Fibroblast of lung (primary cell): ENCODE results near the gene GPR84.

Source experiments
- EZH2 ChIP-seq: IDR thresholded peaks from 2 replicates; pipeline ENCODE4 v1.5.1; 2012; ENCODE audit warnings: low read length, control low read depth, mild to moderate bottlenecking; ENCODE audit errors: missing control alignments
- TF ChIP-seq, protein P1 (sequence below), 2 donors: IDR thresholded peaks in 1 of 2; conservative IDR thresholded peaks in 1 of 2; 1 replicate in 1 of 2; 2 replicates in 1 of 2; pipeline ENCODE4 v1.5.1; 2011 to 2012; ENCODE audit warnings: low read length in 2 of 2, control low read depth in 1 of 2, inconsistent platforms in 1 of 2, low read depth in 1 of 2, mild to moderate bottlenecking in 1 of 2

DNA sequence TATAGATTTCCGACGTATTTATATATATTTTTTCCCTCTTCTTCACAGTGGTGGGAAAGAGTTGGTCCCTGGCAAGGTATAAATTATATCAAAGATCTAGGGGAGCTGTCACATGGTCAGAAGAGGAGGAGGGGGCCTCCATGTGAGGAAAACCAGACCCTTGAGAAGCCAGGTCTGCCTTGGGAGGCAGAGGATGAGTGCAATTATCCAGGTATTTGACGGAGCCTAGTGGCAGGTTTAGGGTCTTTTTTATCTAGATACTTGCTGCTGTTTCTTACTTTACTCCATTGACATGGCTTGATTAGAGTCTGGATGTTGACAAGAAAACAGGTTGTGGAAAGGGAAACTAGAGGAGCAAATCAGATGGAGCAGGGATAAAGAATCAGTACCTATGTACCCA is 33.8 kb downstream of the GPR84 start:
- TF ChIP-seq EZH2: no peak
- TF ChIP-seq, protein P1, sequence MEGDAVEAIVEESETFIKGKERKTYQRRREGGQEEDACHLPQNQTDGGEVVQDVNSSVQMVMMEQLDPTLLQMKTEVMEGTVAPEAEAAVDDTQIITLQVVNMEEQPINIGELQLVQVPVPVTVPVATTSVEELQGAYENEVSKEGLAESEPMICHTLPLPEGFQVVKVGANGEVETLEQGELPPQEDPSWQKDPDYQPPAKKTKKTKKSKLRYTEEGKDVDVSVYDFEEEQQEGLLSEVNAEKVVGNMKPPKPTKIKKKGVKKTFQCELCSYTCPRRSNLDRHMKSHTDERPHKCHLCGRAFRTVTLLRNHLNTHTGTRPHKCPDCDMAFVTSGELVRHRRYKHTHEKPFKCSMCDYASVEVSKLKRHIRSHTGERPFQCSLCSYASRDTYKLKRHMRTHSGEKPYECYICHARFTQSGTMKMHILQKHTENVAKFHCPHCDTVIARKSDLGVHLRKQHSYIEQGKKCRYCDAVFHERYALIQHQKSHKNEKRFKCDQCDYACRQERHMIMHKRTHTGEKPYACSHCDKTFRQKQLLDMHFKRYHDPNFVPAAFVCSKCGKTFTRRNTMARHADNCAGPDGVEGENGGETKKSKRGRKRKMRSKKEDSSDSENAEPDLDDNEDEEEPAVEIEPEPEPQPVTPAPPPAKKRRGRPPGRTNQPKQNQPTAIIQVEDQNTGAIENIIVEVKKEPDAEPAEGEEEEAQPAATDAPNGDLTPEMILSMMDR (conservative IDR thresholded peaks at IDR 0.05 in 1 of 2, IDR thresholded peaks at IDR 0.05 in 1 of 2; ENCODE audit: low read depth in 1 of 2, low read length in 2 of 2): no peak
